ENCODE results near the gene PRRC2B. TPM values are rescaled to one million over a fixed set of nuclear protein-coding genes. Genes with fewer than 3 reads are reported as not detected.

PRRC2B gene
- total RNA-seq, 6 experiments from 2014 or later = 130 to 173 (median 145) TPM

DNA sequence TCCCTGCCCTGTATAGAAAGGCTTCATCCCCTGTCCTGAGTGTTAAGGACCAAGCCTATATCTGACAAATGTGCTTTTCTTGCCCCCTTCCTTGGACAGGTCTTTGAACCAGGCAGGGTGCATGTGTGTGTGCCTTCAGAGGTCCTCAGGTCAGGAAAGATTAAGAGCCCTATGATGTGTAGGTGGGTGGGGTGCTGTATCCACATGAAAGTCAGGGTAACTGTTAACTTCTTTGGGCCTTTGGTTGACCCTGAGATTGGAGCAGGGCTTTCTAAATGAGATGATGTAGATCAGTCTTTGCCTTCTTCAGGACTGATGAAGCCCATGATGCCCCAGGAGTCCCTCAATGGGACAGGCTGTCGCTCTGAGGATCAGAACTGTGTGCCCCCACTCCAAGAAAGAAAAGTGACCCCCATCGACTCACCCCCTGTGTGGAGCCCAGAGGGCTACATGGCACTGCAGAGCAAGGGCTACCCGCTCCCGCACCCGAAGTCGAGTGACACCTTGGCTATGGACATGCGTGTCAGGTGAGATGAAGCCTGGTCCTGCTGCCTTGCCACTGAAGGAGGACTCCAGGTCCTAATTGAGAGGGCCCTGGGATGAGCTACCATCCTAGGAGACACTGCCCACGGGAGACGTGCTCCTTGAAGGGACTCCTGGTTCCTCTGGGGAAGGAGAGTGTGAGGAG is 79.5 kb downstream of the PRRC2B start:
- Mint-ChIP-seq H3K27ac (no peak overlapping the region; the same call in 1 of the 2 replicates), H3K4me3 (no peak overlapping the region), H3K27me3 (ENCODE audit: insufficient read depth) (peaks cover 7% of the 10 kb centered on the region; the same call in 1 of the 2 replicates), H3K9me3 (no peaks in the 10 kb centered on the region), H3K4me1 (ENCODE audit: low read depth) (no peaks in the 10 kb centered on the region), H3K36me3 (ENCODE audit: low read depth) (peaks cover 35% of the 10 kb centered on the region)
- no peak for DNase-seq
- no peak for TF ChIP-seq CTCF (IDR thresholded peaks at IDR 0.05)

GRCh38 chr9:131473891-131474290 is 80.0 kb downstream of the PRRC2B start:
- H3K36me3 Mint-ChIP-seq (ENCODE audit: low read depth) = peaks cover 35% of the 10 kb centered on the region
- no peak for TF ChIP-seq CTCF (IDR thresholded peaks at IDR 0.05)
- H3K4me1 Mint-ChIP-seq (ENCODE audit: low read depth) = no peaks in the 10 kb centered on the region
- H3K9me3 Mint-ChIP-seq = no peaks in the 10 kb centered on the region
- H3K4me3 Mint-ChIP-seq = no peak overlapping the region
- peaks cover 7% of the 10 kb centered on the region for H3K27me3 Mint-ChIP-seq (ENCODE audit: insufficient read depth)
- no peak overlapping the region; the same call in 1 of the 2 replicates for H3K27ac Mint-ChIP-seq
- DNase-seq = no peak

DNA sequence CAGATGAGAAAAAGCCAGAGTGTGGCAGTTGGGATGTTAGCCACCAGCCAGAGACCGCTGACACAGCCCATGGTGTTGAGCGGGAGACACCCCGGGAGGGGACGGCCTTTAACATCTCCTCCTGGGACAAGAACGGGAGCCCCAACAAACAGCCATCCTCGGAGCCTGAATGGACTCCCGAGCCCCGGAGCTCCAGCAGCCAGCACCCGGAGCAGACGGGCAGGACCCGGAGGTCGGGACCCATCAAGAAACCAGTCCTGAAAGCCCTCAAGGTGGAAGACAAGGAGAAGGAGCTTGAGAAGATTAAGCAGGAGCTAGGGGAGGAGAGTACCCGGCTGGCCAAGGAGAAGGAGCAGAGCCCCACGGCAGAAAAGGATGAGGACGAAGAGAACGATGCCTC is 80.8 kb downstream of the PRRC2B start:
- H3K27ac Mint-ChIP-seq = no peak overlapping the region
- H3K4me3 Mint-ChIP-seq = no peak overlapping the region
- no peak for DNase-seq
- no peak for TF ChIP-seq CTCF (IDR thresholded peaks at IDR 0.05)
- H3K4me1 Mint-ChIP-seq (ENCODE audit: low read depth) = no peaks in the 10 kb centered on the region
- peaks cover 7% of the 10 kb centered on the region for H3K27me3 Mint-ChIP-seq (ENCODE audit: insufficient read depth)
- no peaks in the 10 kb centered on the region for H3K9me3 Mint-ChIP-seq
- H3K36me3 Mint-ChIP-seq (ENCODE audit: low read depth) = peaks cover 29% of the 10 kb centered on the region

DNA sequence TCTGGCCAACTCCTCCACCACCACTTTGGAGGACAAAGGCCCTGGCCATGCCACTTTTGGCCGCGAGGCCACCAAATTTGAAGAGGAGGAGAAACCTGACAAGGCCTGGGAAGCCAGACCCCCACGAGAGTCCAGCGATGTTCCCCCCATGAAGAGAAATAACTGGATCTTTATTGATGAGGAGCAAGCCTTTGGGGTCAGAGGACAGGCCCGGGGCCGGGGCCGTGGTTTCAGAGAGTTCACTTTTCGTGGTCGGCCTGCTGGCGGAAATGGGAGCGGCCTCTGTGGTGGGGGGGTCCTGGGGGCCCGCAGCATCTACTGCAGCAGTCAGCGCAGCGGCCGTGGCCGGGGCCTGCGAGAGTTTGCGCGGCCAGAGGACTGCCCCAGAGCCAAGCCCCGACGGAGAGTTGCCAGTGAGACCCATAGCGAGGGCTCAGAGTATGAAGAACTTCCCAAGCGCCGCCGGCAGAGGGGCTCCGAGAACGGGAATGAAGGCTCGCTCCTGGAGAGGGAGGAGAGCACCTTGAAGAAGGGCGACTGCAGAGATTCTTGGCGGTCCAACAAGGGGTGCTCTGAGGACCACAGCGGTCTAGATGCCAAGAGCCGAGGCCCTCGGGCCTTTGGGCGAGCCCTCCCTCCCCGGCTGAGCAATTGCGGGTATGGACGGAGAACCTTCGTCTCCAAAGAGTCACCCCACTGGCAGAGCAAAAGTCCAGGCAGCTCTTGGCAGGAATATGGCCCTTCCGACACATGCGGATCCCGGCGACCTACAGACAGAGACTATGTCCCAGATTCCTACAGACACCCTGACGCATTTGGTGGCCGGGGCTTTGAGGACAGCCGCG is 81.4 kb downstream of the PRRC2B start:
- Mint-ChIP-seq H3K4me3 (no peak overlapping the region), H3K9me3 (no peaks in the 10 kb centered on the region), H3K4me1 (ENCODE audit: low read depth) (no peaks in the 10 kb centered on the region), H3K27ac (no peak overlapping the region), H3K27me3 (ENCODE audit: insufficient read depth) (peaks cover 7% of the 10 kb centered on the region), H3K36me3 (ENCODE audit: low read depth) (peaks cover 24% of the 10 kb centered on the region)
- no peak for TF ChIP-seq CTCF (IDR thresholded peaks at IDR 0.05)
- no peak for DNase-seq

- Mint-ChIP-seq H3K27me3 (ENCODE audit: insufficient read depth) (peaks cover 7% of the 10 kb centered on the region), H3K9me3 (no peaks in the 10 kb centered on the region), H3K4me1 (ENCODE audit: low read depth) (no peaks in the 10 kb centered on the region), H3K4me3 (no peak overlapping the region), H3K27ac (no peak overlapping the region), H3K36me3 (ENCODE audit: low read depth) (peaks cover 19% of the 10 kb centered on the region)
- no peak for DNase-seq
- peak; percentile 71 for TF ChIP-seq CTCF (IDR thresholded peaks at IDR 0.05)
These were observed 82.3 kb downstream of the PRRC2B start for GRCh38 chr9:131475956-131476776.
